Effector memory CD8-positive, alpha-beta T cell (primary cell): ENCODE results near the gene NOP53.

ENCODE experiments used
- ATAC-seq: fragments of 150-1000 bp; cut with Tn5 transposase; replicated peaks from 2 replicates; pipeline ENCODE4 v1.10.0; 2021; ENCODE audit warnings: mild to moderate bottlenecking, moderate library complexity
- DNase-seq, 3 experiments: peaks; one replicate each; pipeline ENCODE4 v3.0.0; 2021
- H3K27ac Mint-ChIP-seq, 2 donors: one replicate each; pipeline ENCODE4 v1.8.0; 2022; ENCODE audit warnings: mild to moderate bottlenecking in 2 of 2, mixed read lengths in 2 of 2, moderate library complexity in 2 of 2
- H3K27me3 Mint-ChIP-seq, 2 donors: one replicate each; pipeline ENCODE4 v1.8.0; 2022; ENCODE audit warnings: mixed read lengths in 2 of 2
- H3K36me3 Mint-ChIP-seq: one replicate; pipeline ENCODE4 v1.8.0; 2022; ENCODE audit warnings: mild to moderate bottlenecking, moderate library complexity, mixed read lengths; ENCODE audit not compliant: insufficient read depth
- H3K4me1 Mint-ChIP-seq, 2 donors: one replicate each; pipeline ENCODE4 v1.8.0; 2022; ENCODE audit warnings: low read depth in 2 of 2, mixed read lengths in 2 of 2
- H3K4me3 Mint-ChIP-seq, 2 donors: one replicate each; pipeline ENCODE4 v1.8.0; 2022; ENCODE audit warnings: mild to moderate bottlenecking in 2 of 2, mixed read lengths in 2 of 2, moderate library complexity in 2 of 2
- H3K9me3 Mint-ChIP-seq, 2 donors: one replicate each; pipeline ENCODE4 v1.8.0; 2022; ENCODE audit warnings: mixed read lengths in 2 of 2
- total RNA-seq, 9 experiments: gene quantifications; one replicate each; lab custom pipeline; 2026; lab: John Stamatoyannopoulos, UW

NOP53 gene
- 233 to 647 (median 408) reads per million in 9 experiments for total RNA-seq

DNA sequence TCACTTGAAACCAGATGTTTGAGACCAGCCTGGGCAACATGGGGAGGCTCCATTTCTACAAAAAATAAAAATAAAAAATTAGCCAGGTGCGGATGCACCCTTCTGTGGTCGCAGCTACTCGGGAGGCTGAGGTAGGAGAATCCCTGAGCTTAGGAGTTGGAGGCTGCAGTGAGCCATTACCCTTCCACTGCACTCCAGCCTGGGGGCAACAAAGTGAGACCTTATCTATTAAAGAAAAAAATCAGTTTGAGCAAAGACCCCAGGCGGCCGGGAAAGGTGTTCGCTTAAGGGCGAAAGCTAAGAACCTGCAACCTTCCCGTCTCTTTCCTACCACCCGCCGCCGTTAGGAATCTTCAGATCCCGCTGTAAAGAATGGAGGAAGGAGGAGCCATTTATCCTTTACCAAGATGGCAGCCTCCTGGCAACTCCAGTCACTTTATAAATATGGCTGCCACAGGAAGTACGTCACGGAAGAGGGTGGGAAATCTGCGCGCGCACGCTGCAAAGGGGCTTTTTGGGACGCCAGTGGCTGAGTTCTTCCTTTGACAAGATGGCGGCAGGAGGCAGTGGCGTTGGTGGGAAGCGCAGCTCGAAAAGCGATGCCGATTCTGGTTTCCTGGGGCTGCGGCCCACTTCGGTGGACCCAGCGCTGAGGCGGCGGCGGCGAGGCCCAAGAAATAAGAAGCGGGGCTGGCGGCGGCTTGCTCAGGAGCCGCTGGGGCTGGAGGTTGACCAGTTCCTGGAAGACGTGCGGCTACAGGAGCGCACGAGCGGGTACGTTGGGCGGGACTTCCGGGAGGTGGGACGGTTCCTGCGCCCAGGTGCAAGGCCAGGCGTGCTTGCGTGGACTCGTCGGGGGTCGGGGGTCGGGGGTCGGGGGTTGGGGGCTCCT lies at the start of gene NOP53:
Gene NOP53 (plus strand): TSS at position 537 of the 892 bp plus-strand sequence. CDS start 14 bp downstream, at position 551.
- peaks cover 23 to 25% of the 10 kb centered on the region in 2 donors for H3K4me1 Mint-ChIP-seq
- H3K27ac Mint-ChIP-seq = peak within 1 kb of the TSS; percentile 99
- no peaks in the 10 kb centered on the region for H3K9me3 Mint-ChIP-seq

DNA sequence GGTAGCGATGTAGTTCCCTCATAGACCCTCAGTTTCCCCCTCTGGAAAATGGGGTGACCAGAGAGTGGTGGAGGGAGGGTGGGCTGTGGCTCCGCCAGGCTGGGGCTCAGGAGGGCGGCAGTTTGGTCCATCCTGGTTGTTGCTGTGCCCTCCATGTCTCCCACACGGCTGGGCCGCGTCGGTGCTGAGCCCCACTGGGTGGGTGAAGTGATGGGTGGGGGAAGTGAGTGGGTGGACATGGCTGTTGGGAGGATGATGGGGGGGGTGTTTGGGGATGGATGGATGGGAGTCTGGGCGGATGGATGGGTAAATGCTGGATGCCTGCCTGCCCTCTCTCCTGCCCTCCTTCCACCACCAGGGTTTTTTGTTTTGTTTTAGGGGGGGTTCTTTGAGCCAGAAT lies 48.7 kb upstream of the NOP53 start:
- Mint-ChIP-seq H3K27me3 (no peaks in the 10 kb centered on the region), H3K36me3 (peaks cover 26% of the 10 kb centered on the region), H3K4me3 (no peak overlapping the region), H3K27ac (no peak overlapping the region), H3K4me1 (peaks cover 0 to 6% of the 10 kb centered on the region in 2 donors), H3K9me3 (no peaks in the 10 kb centered on the region)
- ATAC-seq (no peak), DNase-seq (no peak)

More for the DNA sequence above, at the start of gene NOP53:
- ATAC-seq (peak; percentile 81), DNase-seq (peak; percentile 96 to 97 (median 97))
- H3K36me3 Mint-ChIP-seq = peaks cover 44% of the 10 kb centered on the region
- no peaks in the 10 kb centered on the region for H3K27me3 Mint-ChIP-seq
- peak within 1 kb of the TSS; percentile 97 to 99 for H3K4me3 Mint-ChIP-seq

DNA sequence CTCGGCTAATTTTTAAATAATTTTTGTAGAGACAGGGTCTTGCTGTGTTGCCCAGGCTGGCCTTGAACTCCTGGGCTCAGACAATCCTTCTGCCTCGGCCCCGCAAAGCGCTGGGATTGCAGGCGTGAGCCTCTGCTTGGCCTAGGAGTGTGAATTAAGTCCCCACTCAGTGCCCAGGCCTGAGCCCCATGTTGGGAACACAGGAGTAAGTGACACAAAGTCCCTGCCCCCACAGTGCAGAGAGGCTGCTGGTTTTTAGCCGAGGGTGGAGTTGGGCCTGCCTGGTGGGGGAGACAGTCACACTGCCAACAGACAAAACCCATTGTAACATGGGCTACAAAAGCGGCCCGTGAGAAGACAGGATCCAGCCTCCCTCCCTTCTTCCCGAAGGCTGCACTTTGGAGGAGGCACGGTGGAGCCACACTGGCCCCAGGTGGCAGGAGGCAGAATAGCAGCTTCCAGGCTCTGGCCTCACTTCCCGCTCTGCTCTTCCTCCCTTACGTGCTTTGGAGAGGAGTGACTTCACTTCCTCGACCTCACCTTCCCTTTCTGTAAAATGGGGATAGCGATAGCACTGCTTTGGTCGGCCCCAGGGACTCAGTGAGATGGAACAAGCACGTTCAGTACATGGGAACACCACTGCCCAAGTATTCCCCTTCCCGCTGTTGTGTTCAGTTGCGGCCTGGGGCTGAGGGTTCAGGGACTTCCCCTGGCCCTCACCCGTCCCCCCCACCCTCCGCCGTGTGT lies 47.3 kb upstream of the NOP53 start:
- no peaks in the 10 kb centered on the region for H3K27me3 Mint-ChIP-seq
- ATAC-seq = peak; percentile 60
- DNase-seq = peak; percentile 23 to 53 (median 42)
- no peak overlapping the region for H3K4me3 Mint-ChIP-seq
- H3K9me3 Mint-ChIP-seq = no peaks in the 10 kb centered on the region
- H3K27ac Mint-ChIP-seq = peak overlapping the region in 1 of 2 donors; percentile 62
- peaks cover 0 to 6% of the 10 kb centered on the region in 2 donors for H3K4me1 Mint-ChIP-seq
- peaks cover 32% of the 10 kb centered on the region for H3K36me3 Mint-ChIP-seq

DNA sequence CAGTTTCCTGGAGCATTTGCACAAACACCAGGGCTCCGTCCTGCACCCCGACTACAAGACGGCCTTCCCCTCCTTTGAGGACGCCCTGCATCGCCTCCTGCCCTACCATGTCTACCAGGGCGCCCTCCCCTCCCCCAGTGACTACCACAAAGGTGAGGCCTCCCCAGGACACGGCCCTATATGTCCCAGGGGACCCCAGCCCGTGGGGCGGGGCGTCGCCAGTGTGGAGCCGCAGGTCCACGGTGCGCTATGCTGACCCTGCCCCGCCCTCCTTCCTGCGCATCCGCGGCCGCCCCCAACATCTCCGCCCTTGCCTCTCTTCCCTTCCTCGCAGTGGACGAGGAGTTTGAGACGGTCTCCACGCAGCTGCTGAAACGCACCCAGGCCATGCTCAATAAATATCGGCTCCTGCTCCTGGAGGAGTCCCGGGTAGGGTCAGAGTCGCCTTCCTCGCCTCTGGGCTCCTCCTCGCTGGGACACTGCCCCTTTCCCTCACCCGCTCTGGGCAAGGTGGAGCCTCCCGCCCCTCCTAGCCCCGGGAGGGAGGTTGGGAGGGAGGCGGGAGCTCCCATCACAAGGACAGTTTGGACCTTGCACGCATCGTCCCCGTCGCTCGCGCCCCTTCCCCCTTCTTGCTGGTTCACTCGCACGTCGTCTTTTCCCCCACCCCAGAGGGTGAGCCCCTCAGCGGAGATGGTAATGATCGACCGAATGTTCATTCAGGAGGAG lies 46.6 kb upstream of the NOP53 start:
- H3K9me3 Mint-ChIP-seq = no peaks in the 10 kb centered on the region
- H3K4me1 Mint-ChIP-seq = peaks cover 0 to 6% of the 10 kb centered on the region in 2 donors
- DNase-seq (no peak), ATAC-seq (no peak)
- H3K27ac Mint-ChIP-seq = peak overlapping the region in 1 of 2 donors; percentile 62
- no peaks in the 10 kb centered on the region for H3K27me3 Mint-ChIP-seq
- H3K36me3 Mint-ChIP-seq = peaks cover 36% of the 10 kb centered on the region
- no peak overlapping the region for H3K4me3 Mint-ChIP-seq

DNA sequence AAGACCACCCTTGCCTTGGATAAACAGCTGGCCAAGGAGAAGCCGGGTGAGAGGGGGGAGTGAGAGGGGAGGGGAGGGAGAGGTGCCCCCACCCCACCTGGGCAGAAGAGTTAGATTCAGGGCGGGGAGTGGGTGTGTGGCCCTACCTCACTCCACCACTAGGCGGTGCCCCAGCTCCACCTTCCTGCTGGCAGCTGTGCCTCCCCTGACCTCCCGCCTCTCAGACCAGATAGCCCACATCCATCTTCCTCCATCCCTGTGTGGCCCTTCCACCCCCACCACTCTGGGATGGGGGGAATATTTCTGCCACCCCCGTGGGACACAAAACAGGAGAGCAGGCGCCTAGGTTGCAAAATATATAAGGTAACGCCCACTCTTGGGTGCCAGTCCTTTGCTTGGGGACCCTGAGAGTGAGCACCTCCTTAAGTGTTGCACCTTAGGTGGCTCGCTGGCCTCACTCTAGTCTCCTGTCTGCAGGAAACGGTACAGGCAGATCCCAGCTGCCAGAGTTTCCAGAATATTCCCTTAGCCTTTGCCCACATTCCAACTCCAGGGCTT lies 45.9 kb upstream of the NOP53 start:
- Mint-ChIP-seq H3K4me3 (no peak overlapping the region), H3K9me3 (no peaks in the 10 kb centered on the region), H3K4me1 (peaks cover 0 to 6% of the 10 kb centered on the region in 2 donors), H3K36me3 (peaks cover 36% of the 10 kb centered on the region), H3K27me3 (no peaks in the 10 kb centered on the region), H3K27ac (no peak overlapping the region)
- ATAC-seq (peak; percentile 60), DNase-seq (peak; percentile 32 to 40 (median 33))

DNA sequence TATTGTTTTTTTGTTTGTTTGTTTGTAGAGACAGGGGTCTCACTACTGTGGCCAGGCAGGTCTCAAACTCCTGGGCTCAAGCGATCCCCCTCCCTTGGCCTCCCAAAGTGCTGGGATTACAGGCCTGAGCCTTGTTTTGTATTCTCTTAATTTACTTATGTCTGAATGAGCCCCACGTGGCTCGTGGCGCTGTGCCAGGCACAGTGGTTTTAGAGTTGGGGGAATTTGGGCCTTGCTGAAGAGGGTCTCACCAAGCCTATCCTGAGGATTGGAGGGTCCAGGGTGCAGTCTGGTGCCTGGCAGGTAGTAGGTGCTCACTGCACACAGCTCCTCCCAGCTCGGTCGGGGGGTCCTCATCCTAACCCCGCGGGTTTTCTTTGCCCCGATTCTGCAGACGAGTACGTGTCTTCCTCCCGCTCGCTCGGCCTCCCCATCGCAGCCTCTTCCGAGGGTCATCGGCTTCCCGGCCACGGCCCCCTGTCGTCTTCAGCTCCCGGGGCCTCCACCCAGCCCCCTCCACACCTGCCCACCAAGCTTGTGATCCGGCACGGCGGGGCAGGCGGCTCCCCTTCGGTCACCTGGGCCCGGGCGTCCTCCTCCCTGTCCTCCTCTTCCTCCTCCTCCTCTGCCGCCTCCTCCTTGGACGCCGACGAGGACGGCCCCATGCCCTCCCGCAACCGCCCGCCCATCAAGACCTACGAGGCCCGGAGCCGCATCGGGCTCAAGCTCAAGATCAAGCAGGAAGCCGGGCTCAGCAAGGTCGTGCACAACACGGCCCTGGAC lies 44.2 kb upstream of the NOP53 start:
- Mint-ChIP-seq H3K27me3 (no peaks in the 10 kb centered on the region), H3K27ac (no peak overlapping the region), H3K4me3 (no peak overlapping the region), H3K4me1 (peaks cover 0 to 2% of the 10 kb centered on the region in 2 donors), H3K36me3 (peaks cover 31% of the 10 kb centered on the region), H3K9me3 (no peaks in the 10 kb centered on the region)
- DNase-seq = no peak
- ATAC-seq = no peak

DNA sequence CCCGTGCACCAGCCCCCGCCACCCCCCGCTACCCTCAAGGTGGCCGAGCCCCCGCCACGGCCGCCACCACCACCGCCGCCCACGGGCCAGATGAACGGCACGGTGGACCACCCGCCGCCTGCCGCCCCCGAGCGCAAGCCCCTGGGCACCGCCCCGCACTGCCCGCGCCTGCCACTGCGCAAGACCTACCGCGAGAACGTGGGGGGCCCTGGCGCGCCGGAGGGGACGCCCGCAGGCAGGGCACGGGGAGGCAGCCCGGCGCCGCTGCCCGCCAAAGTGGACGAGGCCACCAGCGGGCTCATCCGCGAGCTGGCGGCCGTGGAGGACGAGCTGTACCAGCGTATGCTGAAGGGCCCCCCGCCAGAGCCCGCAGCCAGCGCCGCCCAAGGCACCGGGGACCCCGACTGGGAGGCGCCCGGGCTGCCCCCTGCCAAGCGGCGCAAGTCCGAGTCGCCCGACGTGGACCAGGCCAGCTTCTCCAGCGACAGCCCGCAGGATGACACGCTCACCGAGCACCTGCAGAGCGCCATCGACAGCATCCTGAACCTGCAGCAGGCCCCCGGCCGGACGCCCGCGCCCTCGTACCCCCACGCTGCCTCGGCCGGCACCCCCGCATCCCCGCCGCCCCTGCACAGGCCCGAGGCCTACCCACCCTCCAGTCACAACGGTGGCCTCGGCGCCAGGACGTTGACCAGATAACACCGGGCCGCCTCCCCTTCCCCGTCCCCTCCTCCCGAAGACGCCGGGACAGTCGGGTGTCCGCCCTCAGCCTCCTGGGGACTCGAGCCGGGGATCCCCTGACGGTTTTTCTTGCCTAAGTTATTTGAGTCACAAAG lies 43.4 kb upstream of the NOP53 start:
- DNase-seq = no peak
- ATAC-seq = no peak
- peaks cover 31% of the 10 kb centered on the region for H3K36me3 Mint-ChIP-seq
- peaks cover 3 to 5% of the 10 kb centered on the region in 2 donors for H3K27me3 Mint-ChIP-seq
- peaks cover 2 to 4% of the 10 kb centered on the region in 2 donors for H3K4me1 Mint-ChIP-seq
- no peaks in the 10 kb centered on the region for H3K9me3 Mint-ChIP-seq
- no peak overlapping the region for H3K4me3 Mint-ChIP-seq
- H3K27ac Mint-ChIP-seq = no peak overlapping the region

DNA sequence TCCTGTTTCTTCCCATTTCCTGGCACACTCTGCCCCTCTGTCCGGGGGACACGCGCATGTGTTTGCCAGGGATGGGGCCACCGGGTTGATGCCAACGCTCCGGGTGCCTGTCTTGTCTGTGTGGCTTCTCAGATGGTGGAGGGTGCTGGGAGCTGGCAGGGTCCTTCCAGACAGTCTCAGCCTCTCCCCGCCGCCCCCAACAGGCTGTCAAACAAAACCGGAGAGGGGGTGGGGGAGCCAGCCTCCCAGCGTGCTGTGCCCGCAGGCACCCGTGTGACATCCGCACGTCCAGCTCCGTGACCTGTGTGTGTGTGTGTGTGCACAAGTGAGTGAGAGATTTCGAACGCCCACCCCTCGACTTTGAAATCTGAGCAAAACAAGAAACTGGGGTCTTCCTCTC lies 42.7 kb upstream of the NOP53 start:
- ATAC-seq = no peak
- Mint-ChIP-seq H3K9me3 (no peaks in the 10 kb centered on the region), H3K4me3 (no peak overlapping the region), H3K4me1 (peaks cover 6 to 8% of the 10 kb centered on the region in 2 donors), H3K27me3 (peaks cover 10 to 12% of the 10 kb centered on the region in 2 donors), H3K27ac (peak overlapping the region in 1 of 2 donors; percentile 33), H3K36me3 (peaks cover 31% of the 10 kb centered on the region)
- no peak for DNase-seq

DNA sequence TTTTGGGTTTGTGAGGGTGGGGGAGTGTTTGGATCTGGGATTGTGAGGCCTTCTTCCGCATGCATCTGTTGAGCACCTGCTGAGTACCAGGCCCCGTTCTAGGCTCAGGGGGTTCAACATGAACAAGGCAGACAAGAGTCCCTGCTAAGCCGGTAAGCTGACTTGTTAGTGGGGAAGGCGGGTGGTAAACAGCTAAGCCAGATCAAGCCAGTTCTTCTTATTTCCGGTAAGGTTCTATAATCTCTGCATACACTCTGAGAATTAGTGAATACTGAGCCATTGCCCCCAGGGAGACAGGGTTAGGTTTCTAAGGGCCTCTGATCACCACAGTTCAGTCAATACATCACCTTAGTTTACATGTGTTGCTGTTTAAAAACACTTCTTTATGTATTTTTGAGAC lies 42.0 kb upstream of the NOP53 start:
- no peak for DNase-seq
- peak overlapping the region; percentile 33 to 44 for H3K27ac Mint-ChIP-seq
- H3K4me3 Mint-ChIP-seq = no peak overlapping the region
- no peak for ATAC-seq
- no peaks in the 10 kb centered on the region for H3K9me3 Mint-ChIP-seq
- H3K4me1 Mint-ChIP-seq = peaks cover 6% of the 10 kb centered on the region in 2 donors
- H3K27me3 Mint-ChIP-seq = peaks cover 10 to 14% of the 10 kb centered on the region in 2 donors
- H3K36me3 Mint-ChIP-seq = peaks cover 26% of the 10 kb centered on the region

DNA sequence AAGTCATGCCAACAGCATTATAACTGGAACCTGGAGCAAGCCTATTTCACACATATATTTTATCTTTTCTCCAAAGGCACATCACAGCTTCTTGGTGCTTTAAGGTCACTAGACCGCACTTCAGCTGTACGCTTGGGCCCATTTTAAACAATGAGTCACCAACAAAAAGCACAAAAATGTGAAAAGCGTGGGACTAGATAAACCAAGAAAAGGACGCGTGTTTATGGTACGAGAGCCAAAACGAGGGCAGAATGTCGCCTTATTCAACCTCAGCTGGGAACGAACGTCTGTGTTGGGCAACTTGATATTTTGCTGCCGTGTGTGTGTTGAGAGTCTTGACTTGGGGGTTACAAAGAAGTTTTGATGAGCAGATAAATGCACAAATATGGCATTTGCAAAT lies 41.3 kb upstream of the NOP53 start:
- Mint-ChIP-seq H3K27ac (peak overlapping the region; percentile 33 to 44), H3K4me3 (no peak overlapping the region)
- ATAC-seq = no peak

DNA sequence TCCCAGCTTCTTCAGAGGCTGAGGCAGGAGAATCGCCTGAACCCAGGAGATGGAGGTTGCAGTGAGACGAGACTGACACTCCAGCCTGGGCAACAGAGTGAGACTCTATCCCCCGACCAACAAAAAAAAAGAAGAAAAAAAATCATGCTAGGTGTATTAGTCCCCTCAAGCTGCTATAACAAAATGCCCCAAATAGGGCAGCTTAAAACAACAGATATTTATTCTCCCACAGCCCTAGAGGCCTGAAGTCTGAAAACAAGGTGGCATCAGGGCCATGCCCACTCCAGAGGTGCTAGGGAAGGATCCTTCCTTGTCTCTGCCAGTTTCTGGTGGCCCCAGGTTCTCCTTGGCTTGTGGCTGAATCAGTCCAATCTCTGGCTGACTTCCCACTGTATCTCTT lies 40.7 kb upstream of the NOP53 start:
- Mint-ChIP-seq H3K27ac (no peak overlapping the region), H3K36me3 (peaks cover 18% of the 10 kb centered on the region), H3K4me3 (no peak overlapping the region), H3K4me1 (peaks cover 6% of the 10 kb centered on the region in 2 donors), H3K27me3 (peaks cover 10 to 14% of the 10 kb centered on the region in 2 donors), H3K9me3 (no peaks in the 10 kb centered on the region)
- ATAC-seq = no peak
- DNase-seq = no peak

More for the DNA sequence above, 41.3 kb upstream of the NOP53 start:
- peaks cover 21% of the 10 kb centered on the region for H3K36me3 Mint-ChIP-seq
- peaks cover 6% of the 10 kb centered on the region in 2 donors for H3K4me1 Mint-ChIP-seq
- H3K9me3 Mint-ChIP-seq = no peaks in the 10 kb centered on the region
- DNase-seq = no peak
- peaks cover 10 to 14% of the 10 kb centered on the region in 2 donors for H3K27me3 Mint-ChIP-seq
